ENCODE results near the gene PTK6. TPM values are rescaled to one million over a fixed set of nuclear protein-coding genes. Genes with fewer than 3 reads are reported as not detected.
"Not testable (repeated sequence)": the region's sequence is repeated elsewhere in the genome, so short reads cannot be mapped to it uniquely, and the experiment has no call there.

Gene PTK6
- total RNA-seq, 1 donor from 2014 or later = not detected

GRCh38 chr20:63483834-63484233 lies 53.3 kb downstream of the PTK6 start:
- Mint-ChIP-seq H3K36me3 (ENCODE audit: low read depth, unreplicated experiment) (no peaks in the 10 kb centered on the region), H3K4me3 (ENCODE audit: unreplicated experiment) (no peak overlapping the region), H3K27ac (ENCODE audit: unreplicated experiment) (no peak overlapping the region), H3K9me3 (ENCODE audit: unreplicated experiment) (no peaks in the 10 kb centered on the region), H3K4me1 (ENCODE audit: unreplicated experiment) (no peaks in the 10 kb centered on the region), H3K27me3 (ENCODE audit: unreplicated experiment) (peaks cover 5% of the 10 kb centered on the region)
- no peak for DNase-seq (ENCODE audit: low spot score)
- no peak for TF ChIP-seq CTCF (IDR thresholded peaks at IDR 0.05; ENCODE audit: unreplicated experiment)

- H3K36me3 Mint-ChIP-seq (ENCODE audit: low read depth, unreplicated experiment) = no peaks in the 10 kb centered on the region
Observed at GRCh38 chr20:63482021-63482587, 55.1 kb downstream of the PTK6 start.

GRCh38 chr20:63481503-63481902 lies 55.7 kb downstream of the PTK6 start:
- H3K9me3 Mint-ChIP-seq (ENCODE audit: unreplicated experiment) = no peaks in the 10 kb centered on the region
- no peak for TF ChIP-seq CTCF (IDR thresholded peaks at IDR 0.05; ENCODE audit: unreplicated experiment)

More at GRCh38 chr20:63482021-63482587, 55.1 kb downstream of the PTK6 start:
- Mint-ChIP-seq H3K4me1 (ENCODE audit: unreplicated experiment) (no peaks in the 10 kb centered on the region), H3K27ac (ENCODE audit: unreplicated experiment) (no peak overlapping the region), H3K27me3 (ENCODE audit: unreplicated experiment) (peaks cover 7% of the 10 kb centered on the region), H3K4me3 (ENCODE audit: unreplicated experiment) (no peak overlapping the region), H3K9me3 (ENCODE audit: unreplicated experiment) (no peaks in the 10 kb centered on the region)
- no peak for DNase-seq (ENCODE audit: low spot score)
- no peak for TF ChIP-seq CTCF (IDR thresholded peaks at IDR 0.05; ENCODE audit: unreplicated experiment)

GRCh38 chr20:63479695-63480419 lies 57.3 kb downstream of the PTK6 start:
- not testable (repeated sequence) for H3K27me3 Mint-ChIP-seq (ENCODE audit: unreplicated experiment); H3K36me3 Mint-ChIP-seq (ENCODE audit: low read depth, unreplicated experiment); DNase-seq (ENCODE audit: low spot score); H3K4me1 Mint-ChIP-seq (ENCODE audit: unreplicated experiment); H3K9me3 Mint-ChIP-seq (ENCODE audit: unreplicated experiment); H3K4me3 Mint-ChIP-seq (ENCODE audit: unreplicated experiment); H3K27ac Mint-ChIP-seq (ENCODE audit: unreplicated experiment)

More at GRCh38 chr20:63481503-63481902, 55.7 kb downstream of the PTK6 start:
- Mint-ChIP-seq H3K36me3 (ENCODE audit: low read depth, unreplicated experiment) (no peaks in the 10 kb centered on the region), H3K4me1 (ENCODE audit: unreplicated experiment) (no peaks in the 10 kb centered on the region), H3K27ac (ENCODE audit: unreplicated experiment) (no peak overlapping the region), H3K27me3 (ENCODE audit: unreplicated experiment) (peaks cover 7% of the 10 kb centered on the region), H3K4me3 (ENCODE audit: unreplicated experiment) (no peak overlapping the region)
- no peak for DNase-seq (ENCODE audit: low spot score)

- no peaks in the 10 kb centered on the region for H3K36me3 Mint-ChIP-seq (ENCODE audit: low read depth, unreplicated experiment)
- peaks cover 7% of the 10 kb centered on the region for H3K27me3 Mint-ChIP-seq (ENCODE audit: unreplicated experiment)
- no peaks in the 10 kb centered on the region for H3K4me1 Mint-ChIP-seq (ENCODE audit: unreplicated experiment)
- no peak overlapping the region for H3K4me3 Mint-ChIP-seq (ENCODE audit: unreplicated experiment)
- H3K9me3 Mint-ChIP-seq (ENCODE audit: unreplicated experiment) = no peaks in the 10 kb centered on the region
- no peak for DNase-seq (ENCODE audit: low spot score)
- H3K27ac Mint-ChIP-seq (ENCODE audit: unreplicated experiment) = no peak overlapping the region
- no peak for TF ChIP-seq CTCF (IDR thresholded peaks at IDR 0.05; ENCODE audit: unreplicated experiment)
Observed at GRCh38 chr20:63478346-63479302, 58.6 kb downstream of the PTK6 start.
